Breast epithelium (tissue), 3 donors: ENCODE results near the gene BCL2A1.

Source experiments
- POLR2A ChIP-seq: fragments of 450-650 bp; IDR thresholded peaks from one replicate; pipeline ENCODE4 v1.6.1; 2016; ENCODE audit warnings: antibody characterized with exemption, mild to moderate bottlenecking, moderate library complexity
- TF ChIP-seq, protein P1 (sequence below), 3 donors: fragments of 450-650 bp; IDR thresholded peaks; one replicate each; pipeline ENCODE4 v1.5.1; 2016 to 2017; ENCODE audit warnings: antibody characterized with exemption in 3 of 3, mild to moderate bottlenecking in 3 of 3, moderate library complexity in 3 of 3

DNA sequence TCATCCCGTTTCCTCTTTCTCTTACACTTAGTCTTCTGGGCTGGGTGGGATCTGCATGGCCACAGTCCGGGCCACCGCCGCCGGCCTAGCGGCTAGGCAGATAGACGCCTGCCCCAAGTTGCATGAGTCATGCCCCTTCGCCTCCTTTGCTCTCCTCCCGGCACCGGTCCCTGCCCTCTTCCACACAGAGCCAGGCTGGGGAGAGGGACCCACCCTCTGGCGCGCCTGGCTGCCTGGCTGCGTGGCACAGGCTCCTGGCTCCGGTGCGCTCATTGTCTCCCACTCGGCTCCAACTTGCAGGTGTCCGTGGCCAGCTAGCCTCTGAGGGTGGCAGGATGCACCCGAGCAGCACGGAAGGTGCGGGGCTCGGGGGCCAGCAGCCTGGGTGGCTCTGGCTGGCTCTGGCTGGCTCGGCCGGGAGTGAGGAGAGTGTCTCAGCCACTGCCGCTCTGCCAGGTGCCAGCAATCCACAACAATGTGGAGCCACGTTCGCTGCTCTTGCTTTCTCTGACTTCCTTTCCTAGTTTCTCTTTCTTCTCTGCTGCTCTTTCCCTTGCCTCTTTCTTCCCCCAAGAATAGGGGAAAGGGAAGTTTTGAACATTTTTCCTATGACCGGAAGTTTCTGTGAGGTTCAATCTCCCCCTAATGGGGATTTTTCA is 51.8 kb downstream of the BCL2A1 start:
- TF ChIP-seq, protein P1, sequence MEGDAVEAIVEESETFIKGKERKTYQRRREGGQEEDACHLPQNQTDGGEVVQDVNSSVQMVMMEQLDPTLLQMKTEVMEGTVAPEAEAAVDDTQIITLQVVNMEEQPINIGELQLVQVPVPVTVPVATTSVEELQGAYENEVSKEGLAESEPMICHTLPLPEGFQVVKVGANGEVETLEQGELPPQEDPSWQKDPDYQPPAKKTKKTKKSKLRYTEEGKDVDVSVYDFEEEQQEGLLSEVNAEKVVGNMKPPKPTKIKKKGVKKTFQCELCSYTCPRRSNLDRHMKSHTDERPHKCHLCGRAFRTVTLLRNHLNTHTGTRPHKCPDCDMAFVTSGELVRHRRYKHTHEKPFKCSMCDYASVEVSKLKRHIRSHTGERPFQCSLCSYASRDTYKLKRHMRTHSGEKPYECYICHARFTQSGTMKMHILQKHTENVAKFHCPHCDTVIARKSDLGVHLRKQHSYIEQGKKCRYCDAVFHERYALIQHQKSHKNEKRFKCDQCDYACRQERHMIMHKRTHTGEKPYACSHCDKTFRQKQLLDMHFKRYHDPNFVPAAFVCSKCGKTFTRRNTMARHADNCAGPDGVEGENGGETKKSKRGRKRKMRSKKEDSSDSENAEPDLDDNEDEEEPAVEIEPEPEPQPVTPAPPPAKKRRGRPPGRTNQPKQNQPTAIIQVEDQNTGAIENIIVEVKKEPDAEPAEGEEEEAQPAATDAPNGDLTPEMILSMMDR (IDR thresholded peaks at IDR 0.05) = no peak
- TF ChIP-seq POLR2A = no peak
